NCI-H510A (cell line): ENCODE data around the gene ZSCAN9.
A peak's percentile ranks its signal among the peaks of the same experiment; 100 is the strongest.

Experiments used
- DNase-seq: peaks from one replicate; lab custom pipeline; 2025; lab: John Stamatoyannopoulos, UW

The ZSCAN9 gene

GRCh38 chr6:28220257-28221133 is 4.6 kb upstream of the ZSCAN9 start:
- no peak for DNase-seq

- DNase-seq = no peak
These were observed 682 bp upstream of the ZSCAN9 start for GRCh38 chr6:28224131-28225055.

- DNase-seq = no peak
These were observed 1.4 kb downstream of the ZSCAN9 start for GRCh38 chr6:28226460-28226859.

GRCh38 chr6:28232785-28233184 is 7.7 kb downstream of the ZSCAN9 start:
- DNase-seq = no peak

- DNase-seq = no peak
These were observed 10.9 kb downstream of the ZSCAN9 start for GRCh38 chr6:28235912-28236452.

- DNase-seq = no peak
These were observed 14.6 kb downstream of the ZSCAN9 start for GRCh38 chr6:28239636-28240035.

GRCh38 chr6:28240471-28240870 is 15.4 kb downstream of the ZSCAN9 start:
- DNase-seq = no peak

- DNase-seq = no peak
These were observed 18.9 kb downstream of the ZSCAN9 start for GRCh38 chr6:28243946-28244345.

GRCh38 chr6:28245206-28245941 is 20.3 kb downstream of the ZSCAN9 start:
- DNase-seq = no peak

- no peak for DNase-seq
These were observed 23.8 kb downstream of the ZSCAN9 start for GRCh38 chr6:28248916-28249315.

GRCh38 chr6:28250747-28251146 is 25.7 kb downstream of the ZSCAN9 start:
- DNase-seq = no peak

- no peak for DNase-seq
These were observed 26.6 kb downstream of the ZSCAN9 start for GRCh38 chr6:28251661-28252008.

GRCh38 chr6:28252009-28252975 is 27.2 kb downstream of the ZSCAN9 start, which contains the start of gene ZKSCAN4:
Gene ZKSCAN4 (minus strand): TSS chr6:28252269. CDS start chr6:28251980, 289 bp downstream.
- DNase-seq = peak; percentile 65

- DNase-seq = no peak
These were observed 29.0 kb downstream of the ZSCAN9 start for GRCh38 chr6:28254121-28254519.

- DNase-seq = no peak
These were observed 32.0 kb downstream of the ZSCAN9 start for GRCh38 chr6:28257042-28257441.

- DNase-seq = no peak
These were observed 34.1 kb downstream of the ZSCAN9 start, which contains the start of gene NKAPL for GRCh38 chr6:28258877-28259777. Gene NKAPL (plus strand): TSS chr6:28259297. CDS start chr6:28259372, 75 bp downstream.

- no peak for DNase-seq
These were observed 38.8 kb downstream of the ZSCAN9 start for GRCh38 chr6:28263922-28264321.

GRCh38 chr6:28264834-28265401 is 39.8 kb downstream of the ZSCAN9 start:
- no peak for DNase-seq

GRCh38 chr6:28266563-28266961 is 41.5 kb downstream of the ZSCAN9 start:
- DNase-seq = no peak
